CD4-positive, alpha-beta memory T cell (primary cell): ENCODE data around the gene DPM2. TPM values are rescaled to one million over a fixed set of nuclear protein-coding genes. Genes with fewer than 3 reads are reported as not detected.

Source experiments
- CTCF ChIA-PET: fragments of 350-600 bp; sonication (Branson Sonifier 250); formaldehyde crosslinking; loops from one replicate; lab custom pipeline; 2021; ENCODE audit warnings: inconsistent platforms; ENCODE audit not compliant: partially characterized antibody; lab: Charles Lee
- POLR2A ChIA-PET: fragments of 350-600 bp; sonication (Branson Sonifier 250); formaldehyde crosslinking; loops from one replicate; lab custom pipeline; 2021; ENCODE audit not compliant: partially characterized antibody; lab: Charles Lee
- DNase-seq, 5 donors: peaks; one replicate each; pipeline versions ENCODE4 v3.0.0 to v3.0.0-alpha.2; 2020 to 2022; ENCODE audit warnings: mixed read lengths in 1 of 5
- H3K27ac ChIP-seq: one replicate; pipeline ENCODE4 v1.7.0; 2013; ENCODE audit warnings: low read depth, low read length
- H3K27me3 ChIP-seq: 2 replicates; pipeline ENCODE4 v1.7.0; 2013; ENCODE audit warnings: mild to moderate bottlenecking, low read length, moderate library complexity; ENCODE audit not compliant: insufficient read depth
- H3K36me3 ChIP-seq: 2 replicates; pipeline ENCODE4 v1.7.0; 2013; ENCODE audit warnings: mild to moderate bottlenecking, low read length, moderate library complexity; ENCODE audit not compliant: insufficient read depth
- H3K4me1 ChIP-seq: 2 replicates; pipeline ENCODE4 v1.7.0; 2013; ENCODE audit warnings: mild to moderate bottlenecking, low read length, moderate library complexity; ENCODE audit not compliant: insufficient read depth
- H3K4me3 ChIP-seq, 2 donors: one replicate each; pipeline ENCODE4 v1.7.0; 2013; ENCODE audit warnings: low read length in 2 of 2, mild to moderate bottlenecking in 1 of 2
- H3K9me3 ChIP-seq, 2 donors: one replicate each; pipeline ENCODE4 v1.7.0; 2013; ENCODE audit warnings: low read length in 2 of 2, control low read depth in 1 of 2; ENCODE audit not compliant: control insufficient read depth in 1 of 2
- H3K27ac Mint-ChIP-seq, 7 donors: one replicate each; pipeline ENCODE4 v1.8.0; 2020 to 2021; ENCODE audit warnings: mixed read lengths in 7 of 7, mild to moderate bottlenecking in 6 of 7, inconsistent platforms in 3 of 7, moderate library complexity in 3 of 7
- H3K27me3 Mint-ChIP-seq, 2 donors: one replicate each; pipeline ENCODE4 v1.8.0; 2020 to 2021; ENCODE audit warnings: mixed read lengths in 2 of 2
- H3K36me3 Mint-ChIP-seq, 2 donors: one replicate each; pipeline ENCODE4 v1.8.0; 2020 to 2021; ENCODE audit warnings: mixed read lengths in 2 of 2, inconsistent platforms in 1 of 2, mild to moderate bottlenecking in 1 of 2
- H3K4me1 Mint-ChIP-seq, 4 donors: one replicate each; pipeline ENCODE4 v1.8.0; 2020 to 2021; ENCODE audit warnings: mixed read lengths in 4 of 4, mild to moderate bottlenecking in 1 of 4
- H3K4me3 Mint-ChIP-seq, 8 donors: one replicate each; pipeline ENCODE4 v1.8.0; 2020 to 2021; ENCODE audit warnings: mixed read lengths in 8 of 8, mild to moderate bottlenecking in 7 of 8, moderate library complexity in 6 of 8, inconsistent platforms in 3 of 8
- H3K9me3 Mint-ChIP-seq, 8 donors: one replicate each; pipeline ENCODE4 v1.8.0; 2020 to 2021; ENCODE audit warnings: mixed read lengths in 8 of 8, mild to moderate bottlenecking in 5 of 8, inconsistent platforms in 3 of 8, moderate library complexity in 1 of 8
- intact Hi-C: fragments of 100-400 bp; cut with micrococcal nuclease; formaldehyde crosslinking; loops from one replicate; pipeline ENCODE4 v1.15.1; 2023
- polyA plus RNA-seq, 2 donors: library from polyadenylated mRNA; unstranded; fragments of 300-500 nt; fragmentation: Illumina TruSeq; gene quantifications; one replicate each; pipeline ENCODE4 v1.2.3, GENCODE V29; 2021
- total RNA-seq, 2 experiments: library from RNA; stranded (reverse); gene quantifications; one replicate each; pipeline ENCODE4 v1.2.3, GENCODE V29; 2021

Gene DPM2
- total and polyA plus RNA-seq, 4 experiments from 2014 or later: 37.0 to 43.1 (median 40.3) TPM

DNA sequence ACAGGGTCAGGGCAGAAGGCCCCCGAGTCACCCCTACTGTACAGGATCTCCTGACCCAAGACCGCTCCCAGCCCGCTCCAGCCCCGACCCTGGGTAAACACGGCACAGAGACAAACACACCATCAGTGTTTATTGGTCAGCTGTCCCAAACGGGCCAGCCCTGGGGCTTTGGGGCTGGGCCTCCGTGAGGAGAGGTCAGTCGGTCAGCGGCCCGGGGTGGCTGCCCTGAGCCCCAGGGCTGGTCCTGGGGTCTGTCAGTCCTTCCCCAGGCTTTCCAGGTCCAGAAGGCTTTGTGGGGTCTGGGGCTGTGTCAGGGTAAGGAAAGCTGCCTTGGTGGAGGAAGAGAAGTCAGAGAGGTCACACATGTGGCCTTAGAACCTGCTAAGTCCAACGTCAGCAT lies 2.7 kb downstream of the DPM2 start:
- Mint-ChIP-seq H3K4me1 (peaks cover 32 to 62% (median 51%) of the 10 kb centered on the region in 4 donors), H3K4me3 (peak overlapping the region in 3 of 8 donors; percentile 55 to 71 (median 64)), H3K27me3 (no peaks in the 10 kb centered on the region), H3K27ac (peak overlapping the region in 2 of 7 donors; percentile 45 to 74), H3K36me3 (peaks cover 8 to 14% of the 10 kb centered on the region in 2 donors), H3K9me3 (peaks cover 0 to 10% (median 0%) of the 10 kb centered on the region in 8 donors)
- H3K27ac ChIP-seq: no peak overlapping the region
- H3K36me3 ChIP-seq: peaks cover 3% of the 10 kb centered on the region
- H3K4me1 ChIP-seq: peaks cover 54% of the 10 kb centered on the region
- ChIA-PET CTCF (interaction anchor here (11.2 kb wide), 1 partner anchor 101 kb away, joined by 216 read pairs; no protein-coding TSS in a partner anchor), POLR2A (interaction anchor here (1.2 to 1.9 kb wide), 3 partner anchors 20 to 200 kb away, joined by 3 to 6 read pairs (median 6); partner anchors contain the start of gene TOR2A)
- H3K27me3 ChIP-seq: no peaks in the 10 kb centered on the region
- intact Hi-C loops: loop anchor here (5.0 kb wide), 1 partner anchor 37 kb away; no protein-coding TSS in a partner anchor
- no peaks in the 10 kb centered on the region for H3K9me3 ChIP-seq
- no peak overlapping the region for H3K4me3 ChIP-seq
- DNase-seq: peak in 1 of 5 donors; percentile 40

DNA sequence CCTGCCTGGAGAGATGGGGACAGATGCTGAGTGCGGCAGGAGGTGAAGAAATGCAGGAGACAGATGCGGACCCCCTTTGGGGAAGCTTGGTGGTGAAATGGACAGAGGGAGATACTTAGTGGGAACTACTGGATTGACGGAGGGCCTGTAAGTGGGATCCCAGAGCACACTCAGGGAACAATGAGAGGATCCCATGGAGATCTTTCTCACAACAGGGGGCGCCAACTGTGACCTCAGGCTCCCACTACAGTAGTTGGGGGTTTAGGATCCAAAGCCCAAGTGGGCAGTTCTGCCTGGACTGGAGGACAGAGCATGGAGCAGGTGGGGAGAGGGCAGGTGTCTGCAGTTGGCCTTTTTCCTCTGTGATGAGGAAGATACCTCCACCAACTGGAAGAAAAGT lies 3.4 kb downstream of the DPM2 start:
- Mint-ChIP-seq H3K4me3 (peak overlapping the region in 2 of 8 donors; percentile 44 to 52), H3K36me3 (peaks cover 8 to 13% of the 10 kb centered on the region in 2 donors), H3K9me3 (peaks cover 0 to 10% (median 0%) of the 10 kb centered on the region in 8 donors), H3K4me1 (peaks cover 34 to 69% (median 57%) of the 10 kb centered on the region in 4 donors), H3K27me3 (no peaks in the 10 kb centered on the region), H3K27ac (peak overlapping the region in 4 of 7 donors; percentile 51 to 91 (median 60))
- intact Hi-C loops: no loop called here
- H3K36me3 ChIP-seq: no peaks in the 10 kb centered on the region
- peaks cover 61% of the 10 kb centered on the region for H3K4me1 ChIP-seq
- DNase-seq: no peak
- no peaks in the 10 kb centered on the region for H3K27me3 ChIP-seq
- CTCF ChIA-PET: interaction anchor here (0.9 to 1.9 kb wide), 2 partner anchors 8 to 13 kb away, joined by 3 to 9 read pairs; no protein-coding TSS in a partner anchor
- no peak overlapping the region for H3K4me3 ChIP-seq
- no peak overlapping the region for H3K27ac ChIP-seq
- POLR2A ChIA-PET: interaction anchor here (1.2 to 1.9 kb wide), 3 partner anchors 21 to 199 kb away, joined by 3 to 6 read pairs (median 6); partner anchors contain the start of gene TOR2A
- no peaks in the 10 kb centered on the region for H3K9me3 ChIP-seq

DNA sequence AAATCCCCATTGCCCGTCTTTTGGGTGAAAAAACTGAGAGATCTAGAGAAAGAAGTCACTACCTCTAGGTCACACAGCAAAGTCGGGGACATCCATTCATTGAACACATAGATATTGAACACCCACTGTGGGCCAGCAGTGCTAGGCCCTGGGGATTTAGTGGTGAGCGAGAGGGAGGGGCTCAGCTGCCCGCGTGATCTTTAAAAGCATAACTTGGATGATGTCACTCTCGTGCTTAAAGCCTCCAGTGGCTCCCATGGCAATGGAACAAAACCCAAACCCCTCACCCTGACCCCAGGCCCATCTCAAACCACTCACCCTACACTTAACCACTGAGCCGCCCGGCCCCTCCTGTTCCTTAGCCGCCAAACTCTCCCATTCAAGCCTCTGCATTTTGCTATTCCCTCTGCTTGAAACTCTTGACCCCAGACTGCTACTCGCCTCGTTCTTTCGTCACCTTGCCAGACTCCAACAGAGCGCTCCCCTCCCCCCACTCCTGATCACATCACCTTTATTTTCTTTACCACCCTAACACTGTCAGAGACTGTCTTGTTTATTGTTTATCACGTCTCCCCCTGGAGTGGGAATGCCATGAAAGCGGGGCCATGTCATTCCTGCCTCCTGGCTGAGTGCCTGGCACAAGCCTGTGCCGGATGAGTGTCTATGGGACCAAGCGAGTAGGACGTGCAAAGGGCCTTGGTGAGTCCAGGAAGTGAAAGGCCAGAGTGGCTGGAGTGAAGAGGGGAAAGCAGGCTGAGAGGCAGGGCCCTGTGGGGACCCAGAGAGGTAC lies 6.4 kb downstream of the DPM2 start:
- no peak overlapping the region for H3K27ac ChIP-seq
- peak in 1 of 5 donors; percentile 66 for DNase-seq
- no peaks in the 10 kb centered on the region for H3K27me3 Mint-ChIP-seq
- intact Hi-C loops: no loop called here
- ChIA-PET CTCF (interaction anchor here (1.2 to 1.6 kb wide), 3 partner anchors 12 to 196 kb away, joined by 3 to 6 read pairs (median 4); partner anchors contain the start of gene TOR2A), POLR2A (no interaction called here)
- H3K4me1 ChIP-seq: peaks cover 70% of the 10 kb centered on the region
- H3K4me3 ChIP-seq: peak overlapping the region in 1 of 2 donors; percentile 54
- H3K4me1 Mint-ChIP-seq: peaks cover 24 to 57% (median 43%) of the 10 kb centered on the region in 4 donors
- H3K27me3 ChIP-seq: no peaks in the 10 kb centered on the region
- H3K36me3 Mint-ChIP-seq: peaks cover 0 to 8% of the 10 kb centered on the region in 2 donors
- H3K9me3 ChIP-seq: no peaks in the 10 kb centered on the region
- peak overlapping the region; percentile 65 to 85 (median 76) for H3K4me3 Mint-ChIP-seq
- H3K9me3 Mint-ChIP-seq: peaks cover 0 to 7% (median 0%) of the 10 kb centered on the region in 8 donors
- peak overlapping the region; percentile 4 to 93 (median 64) for H3K27ac Mint-ChIP-seq
- no peaks in the 10 kb centered on the region for H3K36me3 ChIP-seq

DNA sequence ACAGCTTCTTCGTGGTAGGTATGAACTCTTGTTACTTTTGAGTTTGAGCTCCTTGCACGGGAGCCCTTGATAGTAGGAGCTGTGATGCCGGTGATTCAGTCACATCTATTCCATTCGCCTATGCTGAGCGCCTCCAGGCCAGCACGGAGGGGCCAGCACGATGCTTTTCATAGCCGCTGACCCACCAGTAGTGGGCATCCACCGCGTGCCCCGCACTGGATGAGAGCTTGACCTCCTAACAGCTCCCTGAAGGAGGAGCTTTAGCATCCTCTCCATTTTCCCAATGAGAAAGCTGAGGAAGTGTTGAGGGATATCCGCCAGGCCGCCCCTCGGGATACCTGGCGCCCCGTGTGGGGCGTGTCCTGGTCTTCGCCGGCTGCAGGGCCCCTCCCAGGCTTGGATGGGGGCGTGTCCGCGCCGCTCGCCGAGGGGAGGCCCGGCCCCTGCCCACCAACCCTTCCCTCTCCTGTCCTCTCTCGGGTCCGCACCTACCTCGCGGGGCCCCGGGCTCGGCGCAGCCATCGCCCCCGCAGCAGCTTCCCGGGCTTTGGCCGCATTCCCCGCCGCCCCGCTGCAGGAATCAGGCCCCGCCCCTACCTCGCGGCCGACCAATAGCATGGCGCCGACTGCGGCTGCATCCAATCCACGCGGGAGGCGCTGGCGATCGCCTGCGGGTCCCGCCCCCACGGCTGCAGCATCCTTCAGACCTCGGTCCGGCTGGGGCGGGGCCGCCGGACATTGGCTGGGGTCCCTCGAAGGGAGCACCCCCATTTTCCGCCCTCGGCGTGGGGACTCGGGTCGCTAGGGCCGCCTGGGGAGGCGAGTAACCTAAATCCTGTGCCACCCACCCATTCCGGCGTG lies 7.2 kb downstream of the DPM2 start, which contains the start of gene PIP5KL1:
Gene PIP5KL1, minus strand, starts transcription at position 547 of the 861 bp plus-strand sequence. Its CDS starts 25 bp downstream, at position 522.
- intact Hi-C loops: loop anchor here (1.0 kb wide), 1 partner anchor 13 kb away; the partner anchor contains the start of gene ST6GALNAC4
- peak; percentile 67 to 73 (median 70) for DNase-seq
- CTCF ChIA-PET: interaction anchor here (0.8 to 2.2 kb wide), 11 partner anchors 9 to 195 kb away, joined by 3 to 11 read pairs (median 3); partner anchors contain the start of gene TOR2A
- Histone ChIP-seq H3K36me3 (no peaks in the 10 kb centered on the region), H3K4me3 (peak within 1 kb of the TSS; percentile 6 to 54), H3K4me1 (peaks cover 63% of the 10 kb centered on the region), H3K9me3 (no peaks in the 10 kb centered on the region), H3K27ac (no peak within 1 kb of the TSS), H3K27me3 (no peaks in the 10 kb centered on the region)
- H3K9me3 Mint-ChIP-seq: peaks cover 0 to 9% (median 0%) of the 10 kb centered on the region in 8 donors
- H3K27me3 Mint-ChIP-seq: no peaks in the 10 kb centered on the region
- peak within 1 kb of the TSS; percentile 25 to 93 (median 64) for H3K27ac Mint-ChIP-seq
- peaks cover 0 to 4% of the 10 kb centered on the region in 2 donors for H3K36me3 Mint-ChIP-seq
- peaks cover 16 to 49% (median 35%) of the 10 kb centered on the region in 4 donors for H3K4me1 Mint-ChIP-seq
- H3K4me3 Mint-ChIP-seq: peak within 1 kb of the TSS; percentile 65 to 85 (median 76)
- POLR2A ChIA-PET: interaction anchor here (0.7 to 1.5 kb wide), 10 partner anchors 9 to 215 kb away, joined by 3 to 4 read pairs (median 3); partner anchors contain the start of genes PTRH1, ST6GALNAC4 and TTC16

DNA sequence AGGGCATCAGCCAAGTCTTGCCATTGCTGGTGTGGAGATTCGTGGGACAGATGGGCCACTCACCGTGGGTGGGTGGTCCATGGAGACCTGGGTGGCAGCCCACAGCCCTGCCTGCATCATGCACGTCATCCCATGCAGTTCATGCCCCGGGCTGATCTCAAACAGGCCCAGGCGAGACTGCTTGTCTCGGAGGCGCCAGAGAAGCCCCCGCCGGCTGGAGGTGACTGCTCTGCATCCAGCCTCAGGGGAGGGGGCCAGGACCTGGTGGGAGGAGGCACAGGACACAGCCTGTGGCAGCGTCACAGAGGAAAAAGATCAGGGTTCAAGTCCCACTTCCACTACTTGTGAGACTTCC lies 8.1 kb downstream of the DPM2 start:
- Histone ChIP-seq H3K4me3 (no peak overlapping the region), H3K27ac (no peak overlapping the region), H3K27me3 (no peaks in the 10 kb centered on the region), H3K9me3 (no peaks in the 10 kb centered on the region), H3K36me3 (no peaks in the 10 kb centered on the region), H3K4me1 (peaks cover 54% of the 10 kb centered on the region)
- Mint-ChIP-seq H3K4me3 (peak overlapping the region in 6 of 8 donors; percentile 52 to 78 (median 63)), H3K27ac (peak overlapping the region in 3 of 7 donors; percentile 4 to 85 (median 55)), H3K4me1 (peaks cover 16 to 41% (median 30%) of the 10 kb centered on the region in 4 donors), H3K36me3 (peaks cover 0 to 4% of the 10 kb centered on the region in 2 donors), H3K27me3 (peaks cover 2 to 3% of the 10 kb centered on the region in 2 donors), H3K9me3 (peaks cover 0 to 9% (median 0%) of the 10 kb centered on the region in 8 donors)
- DNase-seq: no peak
- intact Hi-C loops: no loop called here
- CTCF ChIA-PET: interaction anchor here (1.0 to 2.2 kb wide), 8 partner anchors 8 to 107 kb away, joined by 3 to 11 read pairs (median 4); no protein-coding TSS in a partner anchor
- POLR2A ChIA-PET: interaction anchor here (0.7 to 2.2 kb wide), 12 partner anchors 8 to 479 kb away, joined by 3 to 12 read pairs (median 3); partner anchors contain the start of genes DPM2, LRSAM1, PTRH1 and RPL12
